ENCODE measurements around the gene ZEB1. TPM values are rescaled to one million over a fixed set of nuclear protein-coding genes. Genes with fewer than 3 reads are reported as not detected.

Gene ZEB1
- polyA plus RNA-seq, 4 donors = 25.8 to 99.7 (median 32.7) TPM

DNA sequence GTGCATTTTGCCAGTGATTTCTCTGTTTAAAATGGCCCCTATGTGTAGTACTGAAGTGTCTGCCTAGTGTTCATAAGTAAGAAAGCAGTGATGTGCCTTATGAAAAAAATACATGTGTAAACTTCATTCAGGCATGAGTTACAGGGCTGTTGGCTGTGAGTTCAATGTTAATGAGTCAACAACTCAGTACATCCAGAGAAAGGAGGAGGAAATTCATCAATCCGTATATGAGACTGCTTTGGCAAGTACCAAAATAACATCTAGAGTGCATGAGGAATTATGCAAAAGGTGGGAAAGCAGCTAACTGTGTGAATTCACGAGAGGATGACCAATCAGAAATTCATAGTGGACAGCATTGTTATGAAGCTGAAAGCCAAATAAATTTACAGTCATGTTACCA lies 255.6 kb downstream of the ZEB1 start:
- no peak for DNase-seq (ENCODE audit: low read depth in 4 of 4, low spot score in 3 of 4)

DNA sequence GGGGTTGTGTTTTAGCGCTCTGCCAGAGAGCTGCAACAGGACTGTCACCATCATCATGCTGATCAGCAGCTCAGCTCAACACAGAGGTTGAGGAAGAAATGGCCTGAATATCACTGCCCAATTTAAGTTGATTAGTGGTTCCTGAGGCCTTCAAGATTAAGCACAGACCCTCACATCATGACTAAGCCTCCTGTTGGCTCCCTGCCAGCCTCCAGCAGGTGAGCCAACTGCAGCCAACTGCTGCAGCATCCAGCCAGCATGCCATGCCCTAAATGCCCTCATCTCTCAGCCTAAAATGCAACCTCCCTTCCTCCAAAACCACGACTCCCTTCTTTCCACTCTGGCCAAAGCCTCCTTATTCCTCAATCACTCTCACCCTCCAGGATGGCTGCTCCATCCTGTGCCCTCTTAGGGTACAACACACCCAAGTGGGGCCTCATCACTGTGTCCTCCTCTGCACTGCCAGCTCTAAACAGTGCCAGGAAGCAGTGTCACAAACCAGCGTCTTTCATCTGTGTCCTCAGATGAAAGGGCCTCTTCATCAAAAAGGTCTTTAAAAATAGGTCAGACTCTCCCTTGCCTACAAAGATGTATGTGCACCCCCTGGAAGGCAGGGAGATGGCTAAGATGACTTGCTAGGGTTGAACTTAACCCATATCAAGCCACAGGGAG lies 259.3 kb downstream of the ZEB1 start:
- DNase-seq (ENCODE audit: low read depth in 4 of 4, low spot score in 3 of 4) = no peak

- no peak for DNase-seq (ENCODE audit: low read depth in 4 of 4, low spot score in 3 of 4)
Measured at GRCh38 chr10:31578951-31579350, 259.9 kb downstream of the ZEB1 start.

Measured in left renal pelvis (tissue), 4 donors.